ENCODE data around the gene INPP4B.

DNA sequence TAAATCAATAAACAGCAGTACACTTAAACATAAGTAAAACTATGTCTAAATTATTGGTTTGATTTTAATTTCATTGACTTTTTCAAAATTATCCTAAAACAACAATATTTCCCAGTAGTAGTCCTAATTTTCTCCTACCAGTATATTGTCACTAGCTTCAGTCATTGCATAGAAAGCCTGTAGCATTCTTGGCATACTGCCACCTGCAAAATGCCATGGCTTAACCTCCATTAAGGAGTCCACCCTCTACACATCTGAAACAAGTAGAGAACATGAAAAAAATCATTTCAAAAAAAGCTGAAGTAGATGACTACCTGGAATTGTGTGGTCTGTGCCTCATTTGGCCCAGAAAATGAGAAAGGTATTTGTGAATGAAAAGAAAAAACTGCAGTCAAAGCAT, 348.5 kb downstream of the INPP4B start:
- TF ChIP-seq POLR2A (IDR thresholded peaks at IDR 0.05; ENCODE audit: low read depth, low read length) (no peak), SMC3 (IDR thresholded peaks at IDR 0.05; ENCODE audit: low read depth, low read length) (no peak), FOS (IDR thresholded peaks at IDR 0.05; ENCODE audit: low read depth, low read length) (no peak), CEBPB (IDR thresholded peaks at IDR 0.05; ENCODE audit: low read depth, low read length) (no peak), RAD21 (IDR thresholded peaks at IDR 0.05; ENCODE audit: low read length) (no peak), MAZ (IDR thresholded peaks at IDR 0.05; ENCODE audit: borderline replicate concordance, low read depth, low read length) (no peak), MAFK (IDR thresholded peaks at IDR 0.05; ENCODE audit: low read depth, low read length) (no peak)
- TF ChIP-seq, protein P1, sequence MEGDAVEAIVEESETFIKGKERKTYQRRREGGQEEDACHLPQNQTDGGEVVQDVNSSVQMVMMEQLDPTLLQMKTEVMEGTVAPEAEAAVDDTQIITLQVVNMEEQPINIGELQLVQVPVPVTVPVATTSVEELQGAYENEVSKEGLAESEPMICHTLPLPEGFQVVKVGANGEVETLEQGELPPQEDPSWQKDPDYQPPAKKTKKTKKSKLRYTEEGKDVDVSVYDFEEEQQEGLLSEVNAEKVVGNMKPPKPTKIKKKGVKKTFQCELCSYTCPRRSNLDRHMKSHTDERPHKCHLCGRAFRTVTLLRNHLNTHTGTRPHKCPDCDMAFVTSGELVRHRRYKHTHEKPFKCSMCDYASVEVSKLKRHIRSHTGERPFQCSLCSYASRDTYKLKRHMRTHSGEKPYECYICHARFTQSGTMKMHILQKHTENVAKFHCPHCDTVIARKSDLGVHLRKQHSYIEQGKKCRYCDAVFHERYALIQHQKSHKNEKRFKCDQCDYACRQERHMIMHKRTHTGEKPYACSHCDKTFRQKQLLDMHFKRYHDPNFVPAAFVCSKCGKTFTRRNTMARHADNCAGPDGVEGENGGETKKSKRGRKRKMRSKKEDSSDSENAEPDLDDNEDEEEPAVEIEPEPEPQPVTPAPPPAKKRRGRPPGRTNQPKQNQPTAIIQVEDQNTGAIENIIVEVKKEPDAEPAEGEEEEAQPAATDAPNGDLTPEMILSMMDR (conservative IDR thresholded peaks at IDR 0.05; ENCODE audit: low read depth, low read length) = no peak
- TF ChIP-seq, protein P2, sequence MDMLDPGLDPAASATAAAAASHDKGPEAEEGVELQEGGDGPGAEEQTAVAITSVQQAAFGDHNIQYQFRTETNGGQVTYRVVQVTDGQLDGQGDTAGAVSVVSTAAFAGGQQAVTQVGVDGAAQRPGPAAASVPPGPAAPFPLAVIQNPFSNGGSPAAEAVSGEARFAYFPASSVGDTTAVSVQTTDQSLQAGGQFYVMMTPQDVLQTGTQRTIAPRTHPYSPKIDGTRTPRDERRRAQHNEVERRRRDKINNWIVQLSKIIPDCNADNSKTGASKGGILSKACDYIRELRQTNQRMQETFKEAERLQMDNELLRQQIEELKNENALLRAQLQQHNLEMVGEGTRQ (IDR thresholded peaks at IDR 0.05; ENCODE audit: low read depth, low read length) = no peak
